Epithelial cell of proximal tubule (primary cell): Measurements from ENCODE around the gene HTR3C. TPM values are rescaled to one million over a fixed set of nuclear protein-coding genes. Genes with fewer than 3 reads are reported as not detected.

Experiments used
- DNase-seq: peaks from one replicate; pipeline ENCODE4 v3.0.0-alpha.2; 2011; ENCODE audit warnings: low read depth
- H3K4me3 ChIP-seq: 2 replicates; pipeline ENCODE4 v1.5.1; 2011; ENCODE audit warnings: low read depth, mild to moderate bottlenecking, low read length
- CTCF ChIP-seq: conservative IDR thresholded peaks from 2 replicates; pipeline ENCODE4 v1.5.1; 2012; ENCODE audit warnings: low read depth, mild to moderate bottlenecking, low read length
- total RNA-seq: library from RNA; depleted of rRNA; stranded (reverse); fragments of >200 nt; gene quantifications from 2 replicates; pipeline ENCODE4 v1.2.3, GENCODE V29; 2015

HTR3C gene
- total RNA-seq, 1 donor from 2014 or later = not detected

GRCh38 chr3:184073621-184074020 lies 20.8 kb downstream of the HTR3C start:
- no peak overlapping the region for H3K4me3 ChIP-seq
- no peak for TF ChIP-seq CTCF
- no peak for DNase-seq

GRCh38 chr3:184075901-184076300 lies 23.1 kb downstream of the HTR3C start:
- H3K4me3 ChIP-seq = no peak overlapping the region
- TF ChIP-seq CTCF = no peak
- DNase-seq = no peak

GRCh38 chr3:184077881-184078280 lies 25.0 kb downstream of the HTR3C start:
- no peak for DNase-seq
- H3K4me3 ChIP-seq = no peak overlapping the region
- TF ChIP-seq CTCF = no peak

- no peak overlapping the region for H3K4me3 ChIP-seq
- DNase-seq = no peak
- TF ChIP-seq CTCF = no peak
Measured at GRCh38 chr3:184078851-184079250, 26.0 kb downstream of the HTR3C start.

GRCh38 chr3:184081116-184081830 lies 28.4 kb downstream of the HTR3C start:
- no peak for TF ChIP-seq CTCF
- DNase-seq = no peak

GRCh38 chr3:184082034-184082433 lies 29.2 kb downstream of the HTR3C start:
- no peak overlapping the region for H3K4me3 ChIP-seq
- TF ChIP-seq CTCF = no peak
- DNase-seq = no peak

More at GRCh38 chr3:184081116-184081830, 28.4 kb downstream of the HTR3C start:
- no peak overlapping the region for H3K4me3 ChIP-seq

GRCh38 chr3:184082465-184082864 lies 29.6 kb downstream of the HTR3C start:
- no peak for DNase-seq
- TF ChIP-seq CTCF = no peak
- H3K4me3 ChIP-seq = no peak overlapping the region
